GM12875 (cell line): ENCODE measurements around the gene ATP5IF1.

Experiments
- H3K4me3 ChIP-seq: one replicate; pipeline ENCODE4 v1.5.1; 2011; ENCODE audit warnings: low read depth, low read length, control low read depth
- CTCF ChIP-seq: IDR thresholded peaks from 2 replicates; pipeline ENCODE4 v1.5.1; 2011; ENCODE audit warnings: low read depth, mild to moderate bottlenecking, control low read depth, inconsistent platforms, low read length, moderate library complexity, borderline replicate concordance; ENCODE audit not compliant: insufficient read depth

ATP5IF1 gene

GRCh38 chr1:28209700-28210099 lies 26.2 kb upstream of the ATP5IF1 start:
- TF ChIP-seq CTCF: no peak

DNA sequence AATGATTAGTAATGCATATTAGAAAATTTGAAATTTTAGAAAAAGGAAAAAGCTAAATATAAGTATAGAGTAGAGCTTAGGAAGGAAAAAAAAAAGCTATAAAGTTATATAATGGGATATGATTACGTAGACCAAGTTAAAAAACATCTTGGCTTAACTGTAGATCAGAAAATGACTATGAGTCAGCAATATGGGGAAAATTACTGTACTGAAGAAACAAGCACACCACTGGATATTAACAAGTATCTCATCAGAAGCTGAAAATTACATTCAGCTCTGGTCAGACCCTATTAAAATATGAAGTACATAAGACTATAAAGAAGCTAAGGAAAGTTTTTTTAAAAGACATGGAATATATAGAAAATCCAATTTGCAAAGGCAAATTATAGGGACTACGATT lies 22.6 kb upstream of the ATP5IF1 start:
- TF ChIP-seq CTCF: no peak
- H3K4me3 ChIP-seq: no peak overlapping the region

More at GRCh38 chr1:28209700-28210099, 26.2 kb upstream of the ATP5IF1 start:
- no peak overlapping the region for H3K4me3 ChIP-seq

- TF ChIP-seq CTCF: no peak
- no peak overlapping the region for H3K4me3 ChIP-seq
Measured at GRCh38 chr1:28229089-28229488, 6.8 kb upstream of the ATP5IF1 start.

GRCh38 chr1:28229996-28230395 lies 5.9 kb upstream of the ATP5IF1 start:
- TF ChIP-seq CTCF: no peak
- H3K4me3 ChIP-seq: no peak overlapping the region

DNA sequence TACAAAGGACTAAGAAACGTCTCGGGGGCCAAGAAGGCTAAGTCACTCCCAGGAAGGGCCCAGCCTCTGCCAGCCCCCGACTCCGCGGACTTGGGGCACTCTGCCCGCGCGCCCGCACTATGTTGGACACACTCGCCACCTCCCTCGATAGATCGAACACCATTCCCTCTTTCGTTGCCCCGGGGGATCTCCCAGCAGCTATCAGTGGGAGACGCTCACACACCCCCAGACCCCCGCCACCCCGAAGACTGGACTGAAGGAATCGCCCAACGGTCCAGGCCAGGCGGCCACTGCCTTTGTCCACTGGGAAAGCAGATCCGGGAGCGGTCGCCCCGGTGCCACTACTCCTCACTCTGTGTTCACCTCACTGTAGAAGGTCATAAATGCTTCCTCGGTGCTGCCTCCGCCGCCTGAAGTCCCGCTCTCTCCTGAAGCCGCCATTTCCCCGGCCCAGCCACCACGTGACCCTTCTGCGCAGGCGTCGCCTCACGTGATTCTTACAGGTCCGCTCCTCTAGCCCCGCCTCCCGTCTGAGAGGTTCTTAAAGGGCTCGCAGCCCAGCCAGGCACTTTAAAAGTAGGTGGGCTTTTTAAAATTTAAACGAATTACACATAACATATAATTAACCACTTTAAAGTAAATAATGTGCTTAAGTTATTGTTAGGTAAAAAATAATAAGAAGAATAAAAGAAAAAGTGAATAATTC lies 3.2 kb upstream of the ATP5IF1 start, which contains the start of gene DNAJC8:
Gene DNAJC8 (minus strand): TSS at position 472 of the 706 bp plus-strand sequence. CDS start 31 bp downstream, at position 441.
- peak within 1 kb of the TSS; percentile 74 for H3K4me3 ChIP-seq
- TF ChIP-seq CTCF: no peak

GRCh38 chr1:28233264-28233606 lies 2.7 kb upstream of the ATP5IF1 start:
- TF ChIP-seq CTCF: no peak
- H3K4me3 ChIP-seq: no peak overlapping the region

- H3K4me3 ChIP-seq: peak overlapping the region; percentile 88
- no peak for TF ChIP-seq CTCF
Measured at GRCh38 chr1:28236656-28237322, 865 bp downstream of the ATP5IF1 start.
